GM12878 (cell line): ENCODE measurements around the gene SLC35E3. TPM values are rescaled to one million over a fixed set of nuclear protein-coding genes. Genes with fewer than 3 reads are reported as not detected.
A peak's percentile ranks its signal among the peaks of the same experiment; 100 is the strongest.

ENCODE experiments used
- ASH2L ChIP-seq: fragments of 300-600, 200-600 bp; sonication (generic); IDR thresholded peaks from 2 replicates; pipeline ENCODE4 v1.6.1; 2017; ENCODE audit warnings: low read depth, mild to moderate bottlenecking, borderline replicate concordance
- CBFB ChIP-seq: IDR thresholded peaks from 2 replicates; pipeline ENCODE4 v1.6.1; 2016; ENCODE audit warnings: antibody characterized with exemption, low read depth
- EGR1 ChIP-seq, 2 experiments: IDR thresholded peaks; 1 replicate in 1 of 2; 2 replicates in 1 of 2; pipeline ENCODE4 v1.6.1; 2011 to 2012; ENCODE audit warnings: low read depth in 2 of 2, low read length in 2 of 2, borderline replicate concordance in 1 of 2, mild to moderate bottlenecking in 1 of 2, moderate library complexity in 1 of 2
- EP300 ChIP-seq, 2 experiments: fragments of 150-350 bp in 1 of 2; IDR thresholded peaks; 2 replicates each; pipeline ENCODE4 v1.6.1; 2011 to 2012; ENCODE audit warnings: low read depth in 2 of 2, low read length in 2 of 2, borderline replicate concordance in 1 of 2, improper control_type of control experiment in 1 of 2, inconsistent platforms in 1 of 2; ENCODE audit not compliant: control insufficient read depth in 1 of 2
- IKZF1 ChIP-seq: fragments of 450-650 bp; conservative IDR thresholded peaks from 2 replicates; pipeline ENCODE4 v1.6.1; 2017; ENCODE audit warnings: antibody characterized with exemption, mild to moderate bottlenecking
- LARP7 ChIP-seq: fragments of 450-650 bp; IDR thresholded peaks from 2 replicates; pipeline ENCODE4 v1.6.1; 2017; ENCODE audit warnings: mild to moderate bottlenecking
- MTA2 ChIP-seq: fragments of 450-650 bp; IDR thresholded peaks from 2 replicates; pipeline ENCODE4 v1.6.1; 2016; ENCODE audit warnings: low read depth, mild to moderate bottlenecking, moderate library complexity
- NR2F1 ChIP-seq: fragments of 450-650 bp; conservative IDR thresholded peaks from 2 replicates; pipeline ENCODE4 v1.6.1; 2017; ENCODE audit warnings: mild to moderate bottlenecking
- PAX5 ChIP-seq: IDR thresholded peaks from 2 replicates; pipeline ENCODE4 v1.6.1; 2011; ENCODE audit warnings: low read depth, low read length, borderline replicate concordance
- PBX3 ChIP-seq: IDR thresholded peaks from 2 replicates; pipeline ENCODE4 v1.6.1; 2011; ENCODE audit warnings: mild to moderate bottlenecking, low read depth, low read length, moderate library complexity; ENCODE audit not compliant: insufficient replicate concordance
- POLR2AphosphoS2 ChIP-seq: IDR thresholded peaks from 2 replicates; pipeline ENCODE4 v1.6.1; 2011; ENCODE audit warnings: low read depth, mild to moderate bottlenecking, low read length, improper control_type of control experiment, moderate library complexity
- RCOR1 ChIP-seq: conservative IDR thresholded peaks from 2 replicates; pipeline ENCODE4 v1.6.1; 2012; ENCODE audit warnings: low read depth, low read length, improper control_type of control experiment
- RFX5 ChIP-seq: IDR thresholded peaks from 2 replicates; pipeline ENCODE4 v1.6.1; 2011; ENCODE audit warnings: low read depth, low read length, improper control_type of control experiment
- TCF7 ChIP-seq: IDR thresholded peaks from 2 replicates; pipeline ENCODE4 v1.6.1; 2014; ENCODE audit warnings: antibody characterized with exemption, borderline replicate concordance
- USF2 ChIP-seq: IDR thresholded peaks from 2 replicates; pipeline ENCODE4 v1.6.1; 2011; ENCODE audit warnings: low read depth, low read length, improper control_type of control experiment, borderline replicate concordance
- polyA plus RNA-seq, 11 experiments: library from polyadenylated mRNA; depleted of rRNA in 4 of 11; unstranded in 6 of 11; stranded (reverse) in 5 of 11; fragments of >200 nt; fragmentation: Nextera tagmentation in 4 of 11; fragmentation: Illumina TruSeq in 1 of 11; extraction: Ambion mirVana in 4 of 11; extraction: Trizol in 1 of 11; gene quantifications; 1 replicate in 1 of 11; 2 replicates in 10 of 11; pipeline versions ENCODE4 v1.2.1 to v1.2.3, GENCODE V29; 2011 to 2016; ENCODE audit warnings: inconsistent platforms in 2 of 11, missing spikeins in 2 of 11, low read depth in 1 of 11
- total RNA-seq, 4 experiments: library from RNA; depleted of rRNA in 3 of 4; stranded (reverse); fragments of >200 nt in 3 of 4; fragmentation: Illumina TruSeq in 1 of 4; extraction: Trizol in 1 of 4; gene quantifications; 2 replicates each; pipeline versions ENCODE4 v1.2.1 to v1.2.3, GENCODE V29; 2013 to 2021
- TF ChIP-seq, protein P1 (sequence below): fragments of 450-650 bp; IDR thresholded peaks from 2 replicates; pipeline ENCODE4 v1.6.1; 2017; ENCODE audit warnings: mild to moderate bottlenecking, moderate library complexity
- TF ChIP-seq, protein P2 (sequence below): fragments of 450-650 bp; IDR thresholded peaks from 2 replicates; pipeline ENCODE4 v1.6.1; 2016; ENCODE audit warnings: mild to moderate bottlenecking
- TF ChIP-seq, protein P3 (sequence below): IDR thresholded peaks from 2 replicates; pipeline ENCODE4 v1.6.1; 2011; ENCODE audit warnings: low read depth, mild to moderate bottlenecking, low read length, moderate library complexity, borderline replicate concordance; ENCODE audit errors: extremely low read depth
- TF ChIP-seq, protein P4 (sequence below): fragments of 450-650 bp; conservative IDR thresholded peaks from 2 replicates; pipeline ENCODE4 v1.6.1; 2017; ENCODE audit warnings: mild to moderate bottlenecking, moderate library complexity

The SLC35E3 gene
- total and polyA plus RNA-seq, 10 of the 15 experiments (the other 5 are each of a cell fraction or from before 2014, with no cell fraction given): 3.6 to 19.8 (median 6.1) TPM

DNA sequence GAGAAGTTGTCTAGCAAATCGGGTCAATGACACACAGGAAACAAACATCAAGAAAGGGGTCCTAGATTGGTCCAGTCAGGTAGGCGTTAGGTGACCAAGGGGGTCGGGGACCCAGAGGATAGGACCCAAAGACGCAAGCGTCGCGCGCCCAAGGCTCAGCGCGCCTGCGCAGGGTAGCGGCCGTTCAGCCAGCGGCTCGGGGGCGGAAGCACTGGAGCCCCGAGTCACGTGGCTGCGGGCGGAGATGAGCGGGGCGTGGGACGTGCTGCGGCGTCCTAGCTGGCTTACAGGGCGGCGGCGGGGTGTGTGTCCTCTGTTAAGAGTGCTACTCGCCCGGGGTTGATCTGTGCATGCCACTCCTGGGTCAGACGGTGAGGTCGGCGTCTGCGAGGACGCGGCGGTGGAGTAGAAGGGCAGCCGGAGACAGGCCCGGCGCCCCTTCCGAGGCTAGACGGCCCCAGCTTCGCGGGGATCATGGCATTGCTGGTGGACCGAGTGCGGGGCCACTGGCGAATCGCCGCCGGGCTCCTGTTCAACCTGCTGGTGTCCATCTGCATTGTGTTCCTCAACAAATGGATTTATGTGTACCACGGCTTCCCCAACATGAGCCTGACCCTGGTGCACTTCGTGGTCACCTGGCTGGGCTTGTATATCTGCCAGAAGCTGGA, at the start of gene SLC35E3 (continued):
- TF ChIP-seq, protein P1, sequence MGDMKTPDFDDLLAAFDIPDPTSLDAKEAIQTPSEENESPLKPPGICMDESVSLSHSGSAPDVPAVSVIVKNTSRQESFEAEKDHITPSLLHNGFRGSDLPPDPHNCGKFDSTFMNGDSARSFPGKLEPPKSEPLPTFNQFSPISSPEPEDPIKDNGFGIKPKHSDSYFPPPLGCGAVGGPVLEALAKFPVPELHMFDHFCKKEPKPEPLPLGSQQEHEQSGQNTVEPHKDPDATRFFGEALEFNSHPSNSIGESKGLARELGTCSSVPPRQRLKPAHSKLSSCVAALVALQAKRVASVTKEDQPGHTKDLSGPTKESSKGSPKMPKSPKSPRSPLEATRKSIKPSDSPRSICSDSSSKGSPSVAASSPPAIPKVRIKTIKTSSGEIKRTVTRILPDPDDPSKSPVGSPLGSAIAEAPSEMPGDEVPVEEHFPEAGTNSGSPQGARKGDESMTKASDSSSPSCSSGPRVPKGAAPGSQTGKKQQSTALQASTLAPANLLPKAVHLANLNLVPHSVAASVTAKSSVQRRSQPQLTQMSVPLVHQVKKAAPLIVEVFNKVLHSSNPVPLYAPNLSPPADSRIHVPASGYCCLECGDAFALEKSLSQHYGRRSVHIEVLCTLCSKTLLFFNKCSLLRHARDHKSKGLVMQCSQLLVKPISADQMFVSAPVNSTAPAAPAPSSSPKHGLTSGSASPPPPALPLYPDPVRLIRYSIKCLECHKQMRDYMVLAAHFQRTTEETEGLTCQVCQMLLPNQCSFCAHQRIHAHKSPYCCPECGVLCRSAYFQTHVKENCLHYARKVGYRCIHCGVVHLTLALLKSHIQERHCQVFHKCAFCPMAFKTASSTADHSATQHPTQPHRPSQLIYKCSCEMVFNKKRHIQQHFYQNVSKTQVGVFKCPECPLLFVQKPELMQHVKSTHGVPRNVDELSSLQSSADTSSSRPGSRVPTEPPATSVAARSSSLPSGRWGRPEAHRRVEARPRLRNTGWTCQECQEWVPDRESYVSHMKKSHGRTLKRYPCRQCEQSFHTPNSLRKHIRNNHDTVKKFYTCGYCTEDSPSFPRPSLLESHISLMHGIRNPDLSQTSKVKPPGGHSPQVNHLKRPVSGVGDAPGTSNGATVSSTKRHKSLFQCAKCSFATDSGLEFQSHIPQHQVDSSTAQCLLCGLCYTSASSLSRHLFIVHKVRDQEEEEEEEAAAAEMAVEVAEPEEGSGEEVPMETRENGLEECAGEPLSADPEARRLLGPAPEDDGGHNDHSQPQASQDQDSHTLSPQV: no peak
- TF ChIP-seq CBFB: no peak; the same call in 1 of the 2 replicates
- TF ChIP-seq, protein P2, sequence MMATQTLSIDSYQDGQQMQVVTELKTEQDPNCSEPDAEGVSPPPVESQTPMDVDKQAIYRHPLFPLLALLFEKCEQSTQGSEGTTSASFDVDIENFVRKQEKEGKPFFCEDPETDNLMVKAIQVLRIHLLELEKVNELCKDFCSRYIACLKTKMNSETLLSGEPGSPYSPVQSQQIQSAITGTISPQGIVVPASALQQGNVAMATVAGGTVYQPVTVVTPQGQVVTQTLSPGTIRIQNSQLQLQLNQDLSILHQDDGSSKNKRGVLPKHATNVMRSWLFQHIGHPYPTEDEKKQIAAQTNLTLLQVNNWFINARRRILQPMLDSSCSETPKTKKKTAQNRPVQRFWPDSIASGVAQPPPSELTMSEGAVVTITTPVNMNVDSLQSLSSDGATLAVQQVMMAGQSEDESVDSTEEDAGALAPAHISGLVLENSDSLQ: peak; percentile 42; the same call in 1 of the 2 replicates
- TF ChIP-seq PBX3: peak; percentile 12
- TF ChIP-seq, protein P3, sequence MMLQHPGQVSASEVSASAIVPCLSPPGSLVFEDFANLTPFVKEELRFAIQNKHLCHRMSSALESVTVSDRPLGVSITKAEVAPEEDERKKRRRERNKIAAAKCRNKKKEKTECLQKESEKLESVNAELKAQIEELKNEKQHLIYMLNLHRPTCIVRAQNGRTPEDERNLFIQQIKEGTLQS: peak; percentile 84; the same call in 1 of the 2 replicates
- peak; percentile 65; the same call in 1 of the 2 replicates for TF ChIP-seq NR2F1
- peak; percentile 37 to 65 for TF ChIP-seq EGR1 (IDR thresholded peaks at IDR 0.05; ENCODE audit: borderline replicate concordance in 1 of 2, low read depth in 2 of 2, low read length in 2 of 2)
- no peak for TF ChIP-seq EP300 (IDR thresholded peaks at IDR 0.05; ENCODE audit: borderline replicate concordance in 1 of 2, control insufficient read depth in 1 of 2, low read depth in 2 of 2, low read length in 2 of 2)
- TF ChIP-seq POLR2AphosphoS2: peak; percentile 77; the same call in 1 of the 2 replicates
- TF ChIP-seq MTA2: no peak
- TF ChIP-seq IKZF1: peak; percentile 83
- no peak for TF ChIP-seq ASH2L
- no peak for TF ChIP-seq RCOR1
- TF ChIP-seq, protein P4, sequence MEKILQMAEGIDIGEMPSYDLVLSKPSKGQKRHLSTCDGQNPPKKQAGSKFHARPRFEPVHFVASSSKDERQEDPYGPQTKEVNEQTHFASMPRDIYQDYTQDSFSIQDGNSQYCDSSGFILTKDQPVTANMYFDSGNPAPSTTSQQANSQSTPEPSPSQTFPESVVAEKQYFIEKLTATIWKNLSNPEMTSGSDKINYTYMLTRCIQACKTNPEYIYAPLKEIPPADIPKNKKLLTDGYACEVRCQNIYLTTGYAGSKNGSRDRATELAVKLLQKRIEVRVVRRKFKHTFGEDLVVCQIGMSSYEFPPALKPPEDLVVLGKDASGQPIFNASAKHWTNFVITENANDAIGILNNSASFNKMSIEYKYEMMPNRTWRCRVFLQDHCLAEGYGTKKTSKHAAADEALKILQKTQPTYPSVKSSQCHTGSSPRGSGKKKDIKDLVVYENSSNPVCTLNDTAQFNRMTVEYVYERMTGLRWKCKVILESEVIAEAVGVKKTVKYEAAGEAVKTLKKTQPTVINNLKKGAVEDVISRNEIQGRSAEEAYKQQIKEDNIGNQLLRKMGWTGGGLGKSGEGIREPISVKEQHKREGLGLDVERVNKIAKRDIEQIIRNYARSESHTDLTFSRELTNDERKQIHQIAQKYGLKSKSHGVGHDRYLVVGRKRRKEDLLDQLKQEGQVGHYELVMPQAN: peak; percentile 83
- TF ChIP-seq RFX5: no peak
- peak; percentile 52; the same call in 1 of the 2 replicates for TF ChIP-seq PAX5
- TF ChIP-seq TCF7: no peak
- TF ChIP-seq LARP7: peak; percentile 79
- TF ChIP-seq USF2: peak; percentile 88
